Astrocyte (in vitro differentiated cells and primary cell): ENCODE data around the gene FCRLB. TPM values are rescaled to one million over a fixed set of nuclear protein-coding genes. Genes with fewer than 3 reads are reported as not detected.

Experiments used
- DNase-seq: peaks from one replicate; pipeline ENCODE4 v3.0.0-alpha.2; 2010; ENCODE audit warnings: low read depth
- FAIRE-seq: peaks from 2 replicates; lab custom pipeline; 2011; peaks lifted over from hg19 to GRCh38; lab: Jason Lieb, UNC
- H2AFZ ChIP-seq: 2 replicates; pipeline ENCODE4 v1.6.0; 2012; ENCODE audit warnings: low read depth, low read length, inconsistent platforms
- H3K27ac ChIP-seq: 2 replicates; pipeline ENCODE4 v1.5.1; 2011; ENCODE audit warnings: low read depth, low read length, inconsistent platforms
- H3K27me3 ChIP-seq: 2 replicates; pipeline ENCODE4 v1.6.0; 2011; ENCODE audit warnings: low read length, inconsistent platforms; ENCODE audit not compliant: insufficient read depth
- H3K36me3 ChIP-seq: 2 replicates; pipeline ENCODE4 v1.5.1; 2011; ENCODE audit warnings: low read length, inconsistent platforms; ENCODE audit not compliant: insufficient read depth
- H3K4me1 ChIP-seq: 2 replicates; pipeline ENCODE4 v1.5.1; 2011; ENCODE audit warnings: low read length, inconsistent platforms; ENCODE audit not compliant: insufficient read depth
- H3K4me2 ChIP-seq: 2 replicates; pipeline ENCODE4 v1.6.0; 2012; ENCODE audit warnings: low read length, inconsistent platforms
- H3K4me3 ChIP-seq: 2 replicates; pipeline ENCODE4 v1.5.1; 2011; ENCODE audit warnings: low read depth, mild to moderate bottlenecking, low read length, inconsistent platforms; ENCODE audit not compliant: insufficient read depth
- H3K79me2 ChIP-seq: 2 replicates; pipeline ENCODE4 v1.6.0; 2012; ENCODE audit warnings: mild to moderate bottlenecking, low read length, inconsistent platforms; ENCODE audit not compliant: insufficient read depth
- H3K9ac ChIP-seq: 2 replicates; pipeline ENCODE4 v1.6.0; 2012; ENCODE audit warnings: mild to moderate bottlenecking, low read length, inconsistent platforms
- H3K9me3 ChIP-seq: 2 replicates; pipeline ENCODE4 v1.5.1; 2012; ENCODE audit warnings: low read depth, mild to moderate bottlenecking, low read length, inconsistent platforms; ENCODE audit not compliant: insufficient read depth
- H4K20me1 ChIP-seq: 2 replicates; pipeline ENCODE4 v1.6.0; 2012; ENCODE audit warnings: low read length, inconsistent platforms; ENCODE audit not compliant: insufficient read depth
- H3K27ac Mint-ChIP-seq: one replicate; pipeline ENCODE4 v1.8.0; 2021; ENCODE audit warnings: mild to moderate bottlenecking, mixed read lengths; ENCODE audit not compliant: unreplicated experiment
- H3K27me3 Mint-ChIP-seq: one replicate; pipeline ENCODE4 v1.8.0; 2021; ENCODE audit warnings: low read depth, mixed read lengths; ENCODE audit not compliant: unreplicated experiment
- H3K36me3 Mint-ChIP-seq: one replicate; pipeline ENCODE4 v1.8.0; 2021; ENCODE audit warnings: low read depth, mixed read lengths; ENCODE audit not compliant: unreplicated experiment
- H3K4me1 Mint-ChIP-seq: one replicate; pipeline ENCODE4 v1.8.0; 2021; ENCODE audit warnings: low read depth, mixed read lengths; ENCODE audit not compliant: unreplicated experiment
- H3K4me3 Mint-ChIP-seq: one replicate; pipeline ENCODE4 v1.8.0; 2021; ENCODE audit warnings: mild to moderate bottlenecking, moderate library complexity, mixed read lengths; ENCODE audit not compliant: unreplicated experiment
- H3K9me3 Mint-ChIP-seq: one replicate; pipeline ENCODE4 v1.8.0; 2021; ENCODE audit warnings: mild to moderate bottlenecking, mixed read lengths; ENCODE audit not compliant: unreplicated experiment
- CTCF ChIP-seq: IDR thresholded peaks from 2 replicates; pipeline ENCODE4 v1.5.1; 2011; ENCODE audit warnings: low read depth, mild to moderate bottlenecking, inconsistent platforms, low read length, moderate library complexity; ENCODE audit not compliant: insufficient read depth
- EZH2 ChIP-seq: IDR thresholded peaks from 2 replicates; pipeline ENCODE4 v1.6.1; 2012; ENCODE audit warnings: mild to moderate bottlenecking, low read length, inconsistent platforms; ENCODE audit not compliant: insufficient read depth
- total RNA-seq: library from RNA; stranded (reverse); gene quantifications from 2 replicates; pipeline ENCODE4 v1.2.1, GENCODE V29; 2021

The FCRLB gene
- total RNA-seq, 1 donor from 2014 or later = 0.79 TPM

GRCh38 chr1:161771161-161771560, 49.8 kb downstream of the FCRLB start:
- DNase-seq = no peak
- H3K27me3 Mint-ChIP-seq = no peaks in the 10 kb centered on the region
- Histone ChIP-seq H2AFZ (no peak overlapping the region), H3K27ac (no peak overlapping the region), H3K4me2 (no peak overlapping the region), H3K27me3 (no peaks in the 10 kb centered on the region), H3K4me3 (no peak overlapping the region), H3K9ac (no peak overlapping the region), H3K36me3 (no peaks in the 10 kb centered on the region), H3K79me2 (peaks cover 91% of the 10 kb centered on the region), H3K9me3 (no peaks in the 10 kb centered on the region), H4K20me1 (peaks cover 35% of the 10 kb centered on the region), H3K4me1 (peaks cover 9% of the 10 kb centered on the region)
- TF ChIP-seq CTCF (no peak), EZH2 (no peak)
- no peaks in the 10 kb centered on the region for H3K36me3 Mint-ChIP-seq
- H3K4me1 Mint-ChIP-seq = peaks cover 3% of the 10 kb centered on the region
- FAIRE-seq = no peak
- no peak overlapping the region for H3K4me3 Mint-ChIP-seq
- no peak overlapping the region for H3K27ac Mint-ChIP-seq
- H3K9me3 Mint-ChIP-seq = no peaks in the 10 kb centered on the region

- Histone ChIP-seq H3K9me3 (no peaks in the 10 kb centered on the region), H2AFZ (no peak overlapping the region), H3K79me2 (peaks cover 91% of the 10 kb centered on the region), H3K4me3 (no peak overlapping the region), H3K4me2 (no peak overlapping the region), H3K36me3 (no peaks in the 10 kb centered on the region), H3K27ac (no peak overlapping the region), H3K9ac (no peak overlapping the region), H3K4me1 (peaks cover 6% of the 10 kb centered on the region), H3K27me3 (no peaks in the 10 kb centered on the region), H4K20me1 (peaks cover 44% of the 10 kb centered on the region)
- Mint-ChIP-seq H3K4me1 (peaks cover 3% of the 10 kb centered on the region), H3K4me3 (no peak overlapping the region), H3K27me3 (no peaks in the 10 kb centered on the region), H3K27ac (no peak overlapping the region), H3K36me3 (no peaks in the 10 kb centered on the region), H3K9me3 (no peaks in the 10 kb centered on the region)
- TF ChIP-seq CTCF = no peak
- TF ChIP-seq EZH2 = no peak
- no peak for FAIRE-seq
- no peak for DNase-seq
Observed at GRCh38 chr1:161771973-161772372, 50.6 kb downstream of the FCRLB start.

- Histone ChIP-seq H3K4me1 (peaks cover 4% of the 10 kb centered on the region), H3K9me3 (no peaks in the 10 kb centered on the region)
- H3K27me3 Mint-ChIP-seq = no peaks in the 10 kb centered on the region
Observed at GRCh38 chr1:161772397-161772796, 51.1 kb downstream of the FCRLB start.

More at GRCh38 chr1:161772397-161772796, 51.1 kb downstream of the FCRLB start:
- no peak for DNase-seq
- no peak for FAIRE-seq
- no peak overlapping the region for H3K4me3 Mint-ChIP-seq
- H3K79me2 ChIP-seq = peaks cover 91% of the 10 kb centered on the region
- H3K36me3 ChIP-seq = no peaks in the 10 kb centered on the region
- H3K27me3 ChIP-seq = no peaks in the 10 kb centered on the region
- no peak overlapping the region for H3K27ac Mint-ChIP-seq
- H3K27ac ChIP-seq = no peak overlapping the region
- H3K4me1 Mint-ChIP-seq = peaks cover 3% of the 10 kb centered on the region
- TF ChIP-seq CTCF (no peak), EZH2 (no peak)
- no peak overlapping the region for H3K9ac ChIP-seq
- no peak overlapping the region for H3K4me3 ChIP-seq
- H3K36me3 Mint-ChIP-seq = no peaks in the 10 kb centered on the region
- no peaks in the 10 kb centered on the region for H3K9me3 Mint-ChIP-seq
- H3K4me2 ChIP-seq = no peak overlapping the region
- no peak overlapping the region for H2AFZ ChIP-seq
- H4K20me1 ChIP-seq = peaks cover 48% of the 10 kb centered on the region
